Measurements from ENCODE around the gene FBXO17.
"Not testable (repeated sequence)": the region's sequence is repeated elsewhere in the genome, so short reads cannot be mapped to it uniquely, and the experiment has no call there.

The FBXO17 gene

GRCh38 chr19:38975214-38975860 lies at the start of gene FBXO17:
Gene FBXO17, minus strand, starts transcription at chr19:38975742. Its CDS starts 25,423 bp downstream, at chr19:38950319.
- DNase-seq: no peak

- no peak for DNase-seq
These were observed 49.5 kb upstream of the FBXO17 start for GRCh38 chr19:39024875-39025641.

- DNase-seq: no peak
These were observed 45.5 kb upstream of the FBXO17 start for GRCh38 chr19:39021063-39021462.

- no peak for DNase-seq
These were observed 42.1 kb upstream of the FBXO17 start for GRCh38 chr19:39017646-39018045.

GRCh38 chr19:39017026-39017425 lies 41.5 kb upstream of the FBXO17 start:
- DNase-seq: no peak

- no peak for DNase-seq
These were observed 38.5 kb upstream of the FBXO17 start for GRCh38 chr19:39014037-39014436.

GRCh38 chr19:39009001-39009400 lies 33.5 kb upstream of the FBXO17 start:
- DNase-seq: no peak

- no peak for DNase-seq
These were observed 32.6 kb upstream of the FBXO17 start for GRCh38 chr19:39008137-39008536.

GRCh38 chr19:39007096-39007495 lies 31.6 kb upstream of the FBXO17 start:
- DNase-seq: no peak

- no peak for DNase-seq
These were observed 28.9 kb upstream of the FBXO17 start for GRCh38 chr19:39004403-39004802.

GRCh38 chr19:39003796-39004195 lies 28.3 kb upstream of the FBXO17 start:
- no peak for DNase-seq

GRCh38 chr19:39003188-39003587 lies 27.6 kb upstream of the FBXO17 start:
- DNase-seq: no peak

GRCh38 chr19:39001041-39001440 lies 25.5 kb upstream of the FBXO17 start:
- DNase-seq: no peak

- not testable (repeated sequence) for DNase-seq
These were observed 22.0 kb upstream of the FBXO17 start for GRCh38 chr19:38997576-38997975.

- no peak for DNase-seq
These were observed 17.7 kb upstream of the FBXO17 start for GRCh38 chr19:38993271-38993670.

- DNase-seq: no peak
These were observed 15.6 kb upstream of the FBXO17 start for GRCh38 chr19:38990949-38991697.

- DNase-seq: not testable (repeated sequence)
These were observed 14.1 kb upstream of the FBXO17 start for GRCh38 chr19:38989614-38990013.

- DNase-seq: no peak
These were observed 13.6 kb upstream of the FBXO17 start for GRCh38 chr19:38989066-38989605.

GRCh38 chr19:38988627-38989026 lies 13.1 kb upstream of the FBXO17 start:
- DNase-seq: not testable (repeated sequence)

GRCh38 chr19:38987745-38988144 lies 12.2 kb upstream of the FBXO17 start:
- not testable (repeated sequence) for DNase-seq

- no peak for DNase-seq
These were observed 9.7 kb upstream of the FBXO17 start for GRCh38 chr19:38985262-38985661.

- no peak for DNase-seq
These were observed 5.2 kb upstream of the FBXO17 start for GRCh38 chr19:38980583-38981374.

- no peak for DNase-seq
These were observed 4.3 kb upstream of the FBXO17 start for GRCh38 chr19:38979812-38980211.
